Stimulated activated naive CD8-positive, alpha-beta T cell treated with anti-CD3 and anti-CD28 coated beads, Interleukin-15, amount 100 ng/mL, for 72 hours (primary cell): ENCODE data around the gene DUOX2.
"Not testable (repeated sequence)": the region's sequence is repeated elsewhere in the genome, so short reads cannot be mapped to it uniquely, and the experiment has no call there.

Experiments used
- ATAC-seq: fragments of 150-1000 bp; cut with Tn5 transposase; 2 replicates; pipeline ENCODE4 v1.10.0; 2021; ENCODE audit warnings: mild to moderate bottlenecking, moderate library complexity
- DNase-seq, 2 donors: peaks; one replicate each; pipeline ENCODE4 v3.0.0; 2021 to 2022
- H3K27ac Mint-ChIP-seq, 2 donors: one replicate each; pipeline ENCODE4 v1.8.0; 2022; ENCODE audit warnings: mild to moderate bottlenecking in 2 of 2, mixed read lengths in 2 of 2, moderate library complexity in 2 of 2
- H3K27me3 Mint-ChIP-seq: one replicate; pipeline ENCODE4 v1.8.0; 2022; ENCODE audit warnings: mixed read lengths
- H3K4me1 Mint-ChIP-seq: one replicate; pipeline ENCODE4 v1.8.0; 2022; ENCODE audit warnings: mild to moderate bottlenecking, mixed read lengths
- H3K4me3 Mint-ChIP-seq, 2 donors: one replicate each; pipeline ENCODE4 v1.8.0; 2022; ENCODE audit warnings: mild to moderate bottlenecking in 2 of 2, mixed read lengths in 2 of 2, moderate library complexity in 1 of 2
- H3K9me3 Mint-ChIP-seq, 2 donors: one replicate each; pipeline ENCODE4 v1.8.0; 2022; ENCODE audit warnings: mixed read lengths in 2 of 2

The DUOX2 gene

GRCh38 chr15:45083223-45083622, 30.7 kb downstream of the DUOX2 start:
- Mint-ChIP-seq H3K4me1 (no peaks in the 10 kb centered on the region), H3K27me3 (peaks cover 25% of the 10 kb centered on the region), H3K9me3 (no peaks in the 10 kb centered on the region), H3K4me3 (no peak overlapping the region), H3K27ac (no peak overlapping the region)
- no peak for DNase-seq
- no peak for ATAC-seq

- not testable (repeated sequence) for H3K27ac Mint-ChIP-seq, ATAC-seq, H3K4me3 Mint-ChIP-seq, H3K9me3 Mint-ChIP-seq, DNase-seq, H3K4me1 Mint-ChIP-seq
- peaks cover 25% of the 10 kb centered on the region for H3K27me3 Mint-ChIP-seq
Measured at GRCh38 chr15:45082412-45082811, 31.6 kb downstream of the DUOX2 start.

- DNase-seq, H3K9me3 Mint-ChIP-seq, H3K4me3 Mint-ChIP-seq, H3K27ac Mint-ChIP-seq, H3K4me1 Mint-ChIP-seq, ATAC-seq: not testable (repeated sequence)
- H3K27me3 Mint-ChIP-seq: peaks cover 19% of the 10 kb centered on the region
Measured at GRCh38 chr15:45080593-45080992, 33.4 kb downstream of the DUOX2 start.

- ATAC-seq, H3K27ac Mint-ChIP-seq, DNase-seq, H3K4me3 Mint-ChIP-seq, H3K9me3 Mint-ChIP-seq, H3K4me1 Mint-ChIP-seq: not testable (repeated sequence)
- H3K27me3 Mint-ChIP-seq: peaks cover 19% of the 10 kb centered on the region
Measured at GRCh38 chr15:45079628-45080246, 34.2 kb downstream of the DUOX2 start.

GRCh38 chr15:45079201-45079600, 34.8 kb downstream of the DUOX2 start:
- H3K27me3 Mint-ChIP-seq: peaks cover 14% of the 10 kb centered on the region
- H3K4me1 Mint-ChIP-seq, H3K27ac Mint-ChIP-seq, ATAC-seq, H3K9me3 Mint-ChIP-seq, DNase-seq, H3K4me3 Mint-ChIP-seq: not testable (repeated sequence)

- not testable (repeated sequence) for H3K27me3 Mint-ChIP-seq, H3K27ac Mint-ChIP-seq, H3K4me1 Mint-ChIP-seq, H3K4me3 Mint-ChIP-seq, DNase-seq, ATAC-seq, H3K9me3 Mint-ChIP-seq
Measured at GRCh38 chr15:45077391-45077790, 36.6 kb downstream of the DUOX2 start.

GRCh38 chr15:45075440-45076320, 38.3 kb downstream of the DUOX2 start:
- not testable (repeated sequence) for ATAC-seq, DNase-seq, H3K4me1 Mint-ChIP-seq, H3K27ac Mint-ChIP-seq, H3K9me3 Mint-ChIP-seq, H3K27me3 Mint-ChIP-seq, H3K4me3 Mint-ChIP-seq

- H3K27me3 Mint-ChIP-seq, H3K9me3 Mint-ChIP-seq, H3K27ac Mint-ChIP-seq, H3K4me1 Mint-ChIP-seq, DNase-seq, ATAC-seq, H3K4me3 Mint-ChIP-seq: not testable (repeated sequence)
Measured at GRCh38 chr15:45073602-45074001, 40.4 kb downstream of the DUOX2 start.

GRCh38 chr15:45069942-45070360, 44.0 kb downstream of the DUOX2 start:
- peak overlapping the region in 1 of 2 donors; percentile 46 for H3K27ac Mint-ChIP-seq
- H3K4me3 Mint-ChIP-seq, H3K27me3 Mint-ChIP-seq, ATAC-seq, H3K9me3 Mint-ChIP-seq, H3K4me1 Mint-ChIP-seq, DNase-seq: not testable (repeated sequence)

GRCh38 chr15:45064386-45064785, 49.6 kb downstream of the DUOX2 start:
- H3K4me3 Mint-ChIP-seq: no peak overlapping the region
- peaks cover 11% of the 10 kb centered on the region for H3K4me1 Mint-ChIP-seq
- DNase-seq: no peak
- H3K27ac Mint-ChIP-seq: no peak overlapping the region
- no peak for ATAC-seq
- H3K9me3 Mint-ChIP-seq: no peaks in the 10 kb centered on the region
- no peaks in the 10 kb centered on the region for H3K27me3 Mint-ChIP-seq

GRCh38 chr15:45062301-45062700, 51.7 kb downstream of the DUOX2 start:
- not testable (repeated sequence) for ATAC-seq, H3K4me3 Mint-ChIP-seq, H3K27me3 Mint-ChIP-seq, H3K27ac Mint-ChIP-seq, DNase-seq
- Mint-ChIP-seq H3K9me3 (peaks cover 10% of the 10 kb centered on the region in 2 donors), H3K4me1 (peaks cover 11% of the 10 kb centered on the region)

GRCh38 chr15:45058690-45059675, 55.0 kb downstream of the DUOX2 start:
- DNase-seq, H3K4me3 Mint-ChIP-seq, ATAC-seq: not testable (repeated sequence)

GRCh38 chr15:45052676-45053075, 61.3 kb downstream of the DUOX2 start:
- H3K4me1 Mint-ChIP-seq: not testable (repeated sequence)

More at GRCh38 chr15:45058690-45059675, 55.0 kb downstream of the DUOX2 start:
- not testable (repeated sequence) for H3K27me3 Mint-ChIP-seq, H3K27ac Mint-ChIP-seq
- H3K9me3 Mint-ChIP-seq: peaks cover 10% of the 10 kb centered on the region in 2 donors
- H3K4me1 Mint-ChIP-seq: peaks cover 11% of the 10 kb centered on the region

GRCh38 chr15:45050587-45050986, 63.4 kb downstream of the DUOX2 start:
- ATAC-seq: no peak
- no peak overlapping the region for H3K4me3 Mint-ChIP-seq

More at GRCh38 chr15:45052676-45053075, 61.3 kb downstream of the DUOX2 start:
- not testable (repeated sequence) for H3K27ac Mint-ChIP-seq, H3K4me3 Mint-ChIP-seq, H3K27me3 Mint-ChIP-seq, DNase-seq, ATAC-seq
- peaks cover 8 to 21% of the 10 kb centered on the region in 2 donors for H3K9me3 Mint-ChIP-seq

More at GRCh38 chr15:45050587-45050986, 63.4 kb downstream of the DUOX2 start:
- DNase-seq: no peak
- peaks cover 8 to 20% of the 10 kb centered on the region in 2 donors for H3K9me3 Mint-ChIP-seq
- H3K27ac Mint-ChIP-seq: no peak overlapping the region
- no peaks in the 10 kb centered on the region for H3K27me3 Mint-ChIP-seq
- no peaks in the 10 kb centered on the region for H3K4me1 Mint-ChIP-seq
